Hepatocyte (in vitro differentiated cells): ENCODE measurements around the gene BBX. TPM values are rescaled to one million over a fixed set of nuclear protein-coding genes. Genes with fewer than 3 reads are reported as not detected.

ENCODE experiments used
- DNase-seq: peaks from one replicate; pipeline ENCODE4 v3.0.0-alpha.2; 2016; ENCODE audit warnings: low spot score
- H2AFZ ChIP-seq: fragments of 200-600 bp; sonication (generic); 2 replicates; pipeline ENCODE4 v1.6.0; 2016; ENCODE audit warnings: antibody characterized with exemption, mild to moderate bottlenecking
- H3K27ac ChIP-seq: fragments of 200-600 bp; sonication (generic); 2 replicates; pipeline ENCODE4 v1.5.1; 2016; ENCODE audit warnings: mild to moderate bottlenecking
- H3K27me3 ChIP-seq: fragments of 200-600 bp; sonication (generic); 2 replicates; pipeline ENCODE4 v1.6.1; 2016
- H3K36me3 ChIP-seq: fragments of 200-600 bp; sonication (generic); replicated peaks from 2 replicates; pipeline ENCODE4 v1.5.1; 2016; ENCODE audit warnings: low read depth; ENCODE audit not compliant: insufficient read depth
- H3K4me1 ChIP-seq: fragments of 200-600 bp; sonication (generic); 2 replicates; pipeline ENCODE4 v1.5.1; 2016; ENCODE audit warnings: mild to moderate bottlenecking, moderate library complexity; ENCODE audit not compliant: insufficient read depth
- H3K4me2 ChIP-seq: fragments of 200-600 bp; sonication (generic); 2 replicates; pipeline ENCODE4 v1.6.0; 2016
- H3K4me3 ChIP-seq: fragments of 200-600 bp; sonication (generic); 2 replicates; pipeline ENCODE4 v1.5.1; 2016; ENCODE audit warnings: mild to moderate bottlenecking
- H3K79me2 ChIP-seq: fragments of 200-600 bp; sonication (generic); 2 replicates; pipeline ENCODE4 v1.6.0; 2017; ENCODE audit warnings: mild to moderate bottlenecking
- H3K9me2 ChIP-seq: fragments of 200-600 bp; sonication (generic); replicated peaks from 2 replicates; pipeline ENCODE4 v1.6.0; 2017; ENCODE audit warnings: mild to moderate bottlenecking; ENCODE audit not compliant: insufficient read depth
- H3K9me3 ChIP-seq: fragments of 200-600 bp; sonication (generic); 2 replicates; pipeline ENCODE4 v1.5.1; 2016; ENCODE audit warnings: low read depth, mild to moderate bottlenecking
- H4K20me1 ChIP-seq: fragments of 200-600 bp; sonication (generic); 2 replicates; pipeline ENCODE4 v1.6.0; 2016; ENCODE audit warnings: mild to moderate bottlenecking; ENCODE audit not compliant: insufficient read depth, poor library complexity, severe bottlenecking
- CTCF ChIP-seq: fragments of 200-600 bp; sonication (generic); IDR thresholded peaks from 2 replicates; pipeline ENCODE4 v1.5.1; 2016; ENCODE audit warnings: antibody characterized with exemption, mild to moderate bottlenecking; ENCODE audit not compliant: poor library complexity
- EZH2 ChIP-seq: fragments of 200-600 bp; sonication (generic); IDR thresholded peaks from 2 replicates; pipeline ENCODE4 v1.6.1; 2016; ENCODE audit warnings: antibody characterized with exemption, mild to moderate bottlenecking, borderline replicate concordance
- EZH2phosphoT487 ChIP-seq: fragments of 200-600 bp; sonication (generic); IDR thresholded peaks from one replicate; pipeline ENCODE4 v1.6.1; 2018; ENCODE audit warnings: antibody characterized with exemption, mild to moderate bottlenecking, low read depth, moderate library complexity; ENCODE audit not compliant: unreplicated experiment, severe bottlenecking
- WGBS: methylation state at CpG from one replicate; pipeline ENCODE4 v1.1.6; 2016; ENCODE audit warnings: low lambda C conversion rate; ENCODE audit errors: missing lambda C conversion rate; 5-methylcytosine and 5-hydroxymethylcytosine counted together
- polyA plus RNA-seq: library from polyadenylated mRNA; unstranded; fragments of >200 nt; fragmentation: Nextera tagmentation; extraction: Ambion mirVana; gene quantifications from 2 replicates; pipeline ENCODE4 v1.2.1, GENCODE V29; 2016
- total RNA-seq: library from RNA; depleted of rRNA; stranded (reverse); fragments of >200 nt; gene quantifications from 2 replicates; pipeline ENCODE4 v1.2.3, GENCODE V29; 2014

BBX gene
- total and polyA plus RNA-seq, 2 experiments from 2014 or later: 63.7 to 75.2 TPM

GRCh38 chr3:107816107-107816506, 293.3 kb downstream of the BBX start:
- Histone ChIP-seq H3K9me3 (no peaks in the 10 kb centered on the region), H3K36me3 (no peaks in the 10 kb centered on the region), H3K79me2 (no peaks in the 10 kb centered on the region), H4K20me1 (no peaks in the 10 kb centered on the region), H2AFZ (no peak overlapping the region), H3K27me3 (no peaks in the 10 kb centered on the region), H3K4me2 (no peak overlapping the region), H3K4me1 (no peaks in the 10 kb centered on the region), H3K9me2 (no peaks in the 10 kb centered on the region), H3K4me3 (no peak overlapping the region), H3K27ac (no peak overlapping the region)
- TF ChIP-seq EZH2phosphoT487: no peak
- TF ChIP-seq EZH2: no peak
- no peak for TF ChIP-seq CTCF
- 83% methylated on average over 6 of the region's 6 CpGs for WGBS
- no peak for DNase-seq

GRCh38 chr3:107817076-107817475, 294.3 kb downstream of the BBX start:
- Histone ChIP-seq H3K79me2 (no peaks in the 10 kb centered on the region), H2AFZ (no peak overlapping the region), H3K27me3 (no peaks in the 10 kb centered on the region), H4K20me1 (no peaks in the 10 kb centered on the region), H3K36me3 (no peaks in the 10 kb centered on the region), H3K4me3 (no peak overlapping the region), H3K9me2 (no peaks in the 10 kb centered on the region), H3K27ac (no peak overlapping the region), H3K4me1 (no peaks in the 10 kb centered on the region), H3K4me2 (no peak overlapping the region), H3K9me3 (no peaks in the 10 kb centered on the region)
- no peak for TF ChIP-seq EZH2phosphoT487
- no peak for TF ChIP-seq CTCF
- no peak for TF ChIP-seq EZH2
- DNase-seq: no peak

GRCh38 chr3:107818025-107818424, 295.3 kb downstream of the BBX start:
- no peaks in the 10 kb centered on the region for H4K20me1 ChIP-seq
- H3K4me2 ChIP-seq: no peak overlapping the region
- no peaks in the 10 kb centered on the region for H3K27me3 ChIP-seq
- no peak overlapping the region for H3K4me3 ChIP-seq
- no peak overlapping the region for H3K27ac ChIP-seq
- TF ChIP-seq CTCF (no peak), EZH2 (no peak), EZH2phosphoT487 (no peak)
- no peak for DNase-seq
- no peaks in the 10 kb centered on the region for H3K9me2 ChIP-seq
- H3K79me2 ChIP-seq: no peaks in the 10 kb centered on the region
- no peaks in the 10 kb centered on the region for H3K9me3 ChIP-seq
- H2AFZ ChIP-seq: no peak overlapping the region
- WGBS: 85% methylated on average over 1 of the region's 1 CpG
- no peaks in the 10 kb centered on the region for H3K36me3 ChIP-seq
- H3K4me1 ChIP-seq: no peaks in the 10 kb centered on the region

- WGBS: 93% methylated on average over 4 of the region's 4 CpGs
These were observed 296.9 kb downstream of the BBX start for GRCh38 chr3:107819656-107820055.

More at GRCh38 chr3:107819656-107820055, 296.9 kb downstream of the BBX start:
- DNase-seq: no peak
- Histone ChIP-seq H3K27ac (no peak overlapping the region), H3K79me2 (no peaks in the 10 kb centered on the region), H3K9me2 (no peaks in the 10 kb centered on the region), H2AFZ (no peak overlapping the region), H3K27me3 (no peaks in the 10 kb centered on the region), H3K4me3 (no peak overlapping the region), H3K36me3 (no peaks in the 10 kb centered on the region), H3K4me2 (no peak overlapping the region), H3K9me3 (no peaks in the 10 kb centered on the region), H3K4me1 (peaks cover 8% of the 10 kb centered on the region), H4K20me1 (no peaks in the 10 kb centered on the region)
- TF ChIP-seq CTCF (no peak), EZH2 (no peak), EZH2phosphoT487 (no peak)
